GDM1 (cell line): Measurements from ENCODE around the gene RBM10.

Experiments used
- DNase-seq: peaks from one replicate; lab custom pipeline; 2025; lab: John Stamatoyannopoulos, UW

Gene RBM10

GRCh38 chrX:47146936-47147859 is 2.2 kb downstream of the RBM10 start:
- DNase-seq = no peak

GRCh38 chrX:47148946-47149345 is 3.9 kb downstream of the RBM10 start:
- no peak for DNase-seq

- no peak for DNase-seq
These were observed 6.4 kb downstream of the RBM10 start for GRCh38 chrX:47151435-47151834.

- no peak for DNase-seq
These were observed 11.8 kb downstream of the RBM10 start for GRCh38 chrX:47156611-47157520.

- no peak for DNase-seq
These were observed 13.1 kb downstream of the RBM10 start for GRCh38 chrX:47158131-47158530.

GRCh38 chrX:47158781-47159180 is 13.8 kb downstream of the RBM10 start:
- no peak for DNase-seq

- DNase-seq = no peak
These were observed 15.8 kb downstream of the RBM10 start for GRCh38 chrX:47160781-47161180.

GRCh38 chrX:47162927-47163583 is 18.0 kb downstream of the RBM10 start:
- DNase-seq = no peak

- DNase-seq = no peak
These were observed 19.4 kb downstream of the RBM10 start for GRCh38 chrX:47164420-47164819.

- no peak for DNase-seq
These were observed 21.1 kb downstream of the RBM10 start for GRCh38 chrX:47166126-47166525.

GRCh38 chrX:47168495-47169073 is 23.6 kb downstream of the RBM10 start:
- DNase-seq = no peak

GRCh38 chrX:47169273-47169672 is 24.3 kb downstream of the RBM10 start:
- no peak for DNase-seq

- DNase-seq = no peak
These were observed 24.9 kb downstream of the RBM10 start for GRCh38 chrX:47169726-47170515.

- no peak for DNase-seq
These were observed 26.1 kb downstream of the RBM10 start for GRCh38 chrX:47170861-47171692.

- no peak for DNase-seq
These were observed 27.0 kb downstream of the RBM10 start for GRCh38 chrX:47171996-47172395.

GRCh38 chrX:47172549-47172948 is 27.5 kb downstream of the RBM10 start:
- DNase-seq = no peak

GRCh38 chrX:47172971-47173792 is 28.2 kb downstream of the RBM10 start:
- DNase-seq = no peak

GRCh38 chrX:47174376-47174775 is 29.4 kb downstream of the RBM10 start:
- DNase-seq = no peak

GRCh38 chrX:47174846-47175587 is 30.0 kb downstream of the RBM10 start:
- no peak for DNase-seq
